IMR-90 (cell line): Measurements from ENCODE around the gene TAAR1. TPM values are rescaled to one million over a fixed set of nuclear protein-coding genes. Genes with fewer than 3 reads are reported as not detected.

Experiments
- ATAC-seq: fragments of 200-7000 bp; cut with Tn5 transposase; 2 replicates; pipeline ENCODE4 v1.9.1; 2020; ENCODE audit warnings: low read depth, mild to moderate bottlenecking, moderate library complexity
- BruUV-seq: library from RNA; stranded (reverse); fragments of 400-500 nt; replicated peaks from 2 replicates; lab custom pipeline; 2021; lab: Mats Ljungman, UMichigan
- CTCF ChIA-PET: fragments of 300-600 bp; formaldehyde crosslinking; extraction: SDS; loops from one replicate; lab custom pipeline; 2021; ENCODE audit warnings: antibody characterized with exemption; lab: Yijun Ruan, JAX
- POLR2A ChIA-PET: fragments of 300-600 bp; sonication (Branson Sonifier 250); formaldehyde crosslinking; loops from one replicate; lab custom pipeline; 2022; ENCODE audit warnings: antibody characterized with exemption; ENCODE audit not compliant: unreplicated experiment; lab: Charles Lee
- DNase-seq: peaks from one replicate; pipeline ENCODE4 v3.0.0; 2013
- H2AFZ ChIP-seq: replicated peaks from 2 replicates; pipeline ENCODE3; 2013; ENCODE audit warnings: low read length, mild to moderate bottlenecking; ENCODE audit not compliant: poor library complexity
- H2AK5ac ChIP-seq: 2 replicates; pipeline ENCODE4 v1.6.1; 2013; ENCODE audit warnings: low read depth, low read length, inconsistent platforms
- H2AK9ac ChIP-seq: replicated peaks from 2 replicates; pipeline ENCODE3; 2013; ENCODE audit warnings: mild to moderate bottlenecking, low read depth, low read length, moderate library complexity; ENCODE audit not compliant: poor library complexity
- H2BK120ac ChIP-seq: 2 replicates; pipeline ENCODE4 v1.6.1; 2013; ENCODE audit warnings: low read depth, low read length, inconsistent platforms
- H2BK15ac ChIP-seq: 3 replicates; pipeline ENCODE4 v1.6.1; 2013; ENCODE audit warnings: low read depth, low read length, inconsistent platforms
- H2BK20ac ChIP-seq: 2 replicates; pipeline ENCODE4 v1.6.1; 2013; ENCODE audit warnings: low read depth, mild to moderate bottlenecking, inconsistent platforms, low read length, moderate library complexity
- H2BK5ac ChIP-seq: 2 replicates; pipeline ENCODE4 v1.6.1; 2013; ENCODE audit warnings: mild to moderate bottlenecking, low read depth, low read length, inconsistent platforms; ENCODE audit not compliant: poor library complexity, severe bottlenecking
- H3K14ac ChIP-seq: replicated peaks from 2 replicates; pipeline ENCODE4 v1.6.1; 2013; ENCODE audit warnings: low read depth, low read length, inconsistent platforms
- H3K18ac ChIP-seq: 2 replicates; pipeline ENCODE4 v1.6.1; 2013; ENCODE audit warnings: low read depth, low read length, control low read depth
- H3K23ac ChIP-seq: 2 replicates; pipeline ENCODE4 v1.6.1; 2013; ENCODE audit warnings: low read depth, low read length, inconsistent platforms
- H3K27ac ChIP-seq: 2 replicates; pipeline ENCODE4 v1.5.1; 2013; ENCODE audit warnings: mild to moderate bottlenecking, control low read depth, low read length; ENCODE audit not compliant: insufficient read depth
- H3K27me3 ChIP-seq: 2 replicates; pipeline ENCODE4 v1.6.1; 2013; ENCODE audit warnings: low read length; ENCODE audit not compliant: control insufficient read depth, insufficient read depth
- H3K36me3 ChIP-seq: 2 replicates; pipeline ENCODE4 v1.6.1; 2013; ENCODE audit warnings: low read length, mixed read lengths; ENCODE audit not compliant: control insufficient read depth, insufficient read depth
- H3K4ac ChIP-seq: 2 replicates; pipeline ENCODE4 v1.6.1; 2013; ENCODE audit warnings: low read depth, low read length, inconsistent platforms
- H3K4me1 ChIP-seq: 2 replicates; pipeline ENCODE4 v1.6.1; 2013; ENCODE audit warnings: low read length, mixed read lengths; ENCODE audit not compliant: control insufficient read depth, insufficient read depth
- H3K4me2 ChIP-seq: 2 replicates; pipeline ENCODE4 v1.6.1; 2013; ENCODE audit warnings: low read depth, mild to moderate bottlenecking, control low read depth, low read length, moderate library complexity
- H3K4me3 ChIP-seq: 2 replicates; pipeline ENCODE4 v1.5.1; 2013; ENCODE audit warnings: low read depth, mild to moderate bottlenecking, control low read depth, low read length, moderate library complexity; ENCODE audit not compliant: insufficient read depth
- H3K56ac ChIP-seq: 2 replicates; pipeline ENCODE4 v1.6.1; 2013; ENCODE audit warnings: low read length, inconsistent platforms; ENCODE audit not compliant: insufficient read depth; ENCODE audit errors: extremely low read depth
- H3K79me1 ChIP-seq, 2 experiments: 2 replicates each; pipeline ENCODE4 v1.6.1; 2013; ENCODE audit warnings: low read length in 2 of 2, inconsistent platforms in 1 of 2, low read depth in 1 of 2
- H3K9ac ChIP-seq: 2 replicates; pipeline ENCODE4 v1.6.1; 2013; ENCODE audit warnings: low read depth, low read length, control low read depth
- H3K9me1 ChIP-seq: 2 replicates; pipeline ENCODE4 v1.6.1; 2013; ENCODE audit warnings: low read length, inconsistent platforms; ENCODE audit not compliant: insufficient read depth
- H3K9me3 ChIP-seq: 2 replicates; pipeline ENCODE4 v1.6.1; 2013; ENCODE audit warnings: low read length; ENCODE audit not compliant: control insufficient read depth, insufficient read depth
- H4K20me1 ChIP-seq: 2 replicates; pipeline ENCODE4 v1.6.1; 2013; ENCODE audit warnings: low read length, inconsistent platforms; ENCODE audit not compliant: insufficient read depth
- H4K5ac ChIP-seq: 2 replicates; pipeline ENCODE4 v1.6.1; 2013; ENCODE audit warnings: mild to moderate bottlenecking, low read depth, low read length, control low read depth
- H4K8ac ChIP-seq, 2 experiments: 2 replicates each; pipeline ENCODE4 v1.6.1; 2013; ENCODE audit warnings: low read depth in 2 of 2, low read length in 2 of 2, control low read depth in 1 of 2, inconsistent platforms in 1 of 2
- H4K91ac ChIP-seq: 2 replicates; pipeline ENCODE4 v1.6.1; 2013; ENCODE audit warnings: low read depth, low read length, inconsistent platforms; ENCODE audit not compliant: insufficient read depth
- BHLHE40 ChIP-seq: fragments of 150-350 bp; IDR thresholded peaks from 2 replicates; pipeline ENCODE4 v1.6.1; 2016; ENCODE audit warnings: mild to moderate bottlenecking, low read depth, low read length
- CEBPB ChIP-seq: IDR thresholded peaks from 2 replicates; pipeline ENCODE4 v1.6.1; 2012; ENCODE audit warnings: low read depth, low read length, improper control_type of control experiment
- CTCF ChIP-seq: conservative IDR thresholded peaks from 2 replicates; pipeline ENCODE4 v1.5.1; 2012; ENCODE audit warnings: mild to moderate bottlenecking, low read depth, low read length, improper control_type of control experiment
- ELK1 ChIP-seq: fragments of 150-350 bp; IDR thresholded peaks from 2 replicates; pipeline ENCODE4 v1.6.1; 2016; ENCODE audit warnings: low read depth, mild to moderate bottlenecking, low read length, moderate library complexity, borderline replicate concordance
- FOS ChIP-seq: fragments of 150-350 bp; IDR thresholded peaks from 2 replicates; pipeline ENCODE4 v1.6.1; 2016; ENCODE audit warnings: low read depth, low read length
- MAFK ChIP-seq: IDR thresholded peaks from 2 replicates; pipeline ENCODE4 v1.6.1; 2012; ENCODE audit warnings: low read depth, low read length, improper control_type of control experiment
- POLR2A ChIP-seq: IDR thresholded peaks from 2 replicates; pipeline ENCODE4 v1.6.1; 2012; ENCODE audit warnings: mild to moderate bottlenecking, low read depth, low read length
- RCOR1 ChIP-seq: IDR thresholded peaks from 2 replicates; pipeline ENCODE4 v1.6.1; 2012; ENCODE audit warnings: mild to moderate bottlenecking, low read length, improper control_type of control experiment; ENCODE audit not compliant: insufficient replicate concordance
- USF2 ChIP-seq: fragments of 150-350 bp; IDR thresholded peaks from 2 replicates; pipeline ENCODE4 v1.6.1; 2017; ENCODE audit warnings: mild to moderate bottlenecking, antibody characterized with exemption, low read length, low read depth
- WGBS, 2 experiments: methylation state at CpG; one replicate each; pipeline versions ENCODE4 v1.1.5 to v1.1.7; 2013; ENCODE audit warnings: missing lambda C conversion rate in 2 of 2; ENCODE audit not compliant: insufficient read length in 1 of 2; ENCODE audit errors: extremely low coverage in 2 of 2; 5-methylcytosine and 5-hydroxymethylcytosine counted together
- dilution Hi-C: fragments of 300-500 bp; cut with HindIII; formaldehyde crosslinking; loops from one replicate; pipeline ENCODE4 v1.14.3; 2018; ENCODE audit warnings: low sequenced_read_pairs; ENCODE audit not compliant: unreplicated experiment
- in situ Hi-C: fragments of 300-500 bp; cut with MboI; formaldehyde crosslinking; loops from 3 replicates; pipeline ENCODE4 v1.14.3; 2019; ENCODE audit warnings: low sequenced_read_pairs, inconsistent platforms, mixed read lengths
- intact Hi-C: fragments of 100-400 bp; cut with micrococcal nuclease; formaldehyde crosslinking; loops from 2 replicates; pipeline ENCODE4 v1.10.0; 2022
- polyA plus RNA-seq, 3 experiments: library from polyadenylated mRNA; depleted of rRNA; stranded (reverse); fragments of >200 nt; gene quantifications; 2 replicates each; pipeline ENCODE4 v1.2.3, GENCODE V29; 2012; ENCODE audit warnings: low replicate concordance in 1 of 3
- total RNA-seq: library from RNA; depleted of rRNA; stranded (reverse); fragments of >200 nt; gene quantifications from 2 replicates; pipeline ENCODE4 v1.2.3, GENCODE V29; 2012

Gene TAAR1
- total and polyA plus RNA-seq, 2 of the 4 experiments (the other 2 are of a cell fraction): not detected

- Histone ChIP-seq H3K36me3 (no peaks in the 10 kb centered on the region), H3K56ac (no peak overlapping the region), H3K27me3 (peaks cover 18% of the 10 kb centered on the region), H3K4ac (no peak overlapping the region), H3K23ac (no peak overlapping the region), H3K18ac (no peak overlapping the region), H3K9me3 (no peaks in the 10 kb centered on the region), H2BK15ac (no peak overlapping the region), H2BK20ac (no peak overlapping the region), H3K4me2 (no peak overlapping the region), H3K9me1 (no peaks in the 10 kb centered on the region), H3K9ac (no peak overlapping the region), H4K20me1 (no peaks in the 10 kb centered on the region), H3K4me3 (no peak overlapping the region), H4K5ac (no peak overlapping the region), H4K8ac (no peak overlapping the region), H2AFZ (no peak overlapping the region), H3K14ac (no peak overlapping the region), H2BK120ac (no peak overlapping the region), H4K91ac (no peak overlapping the region), H2AK5ac (no peak overlapping the region), H2AK9ac (no peak overlapping the region), H3K27ac (no peak overlapping the region), H3K79me1 (no peaks in the 10 kb centered on the region), H3K4me1 (no peaks in the 10 kb centered on the region), H2BK5ac (no peak overlapping the region)
- in situ Hi-C loops (no loop called here), intact Hi-C loops (no loop called here), dilution Hi-C loops (no loop called here)
- ATAC-seq: peak; percentile 75
- BruUV-seq: no TSS peak
- TF ChIP-seq POLR2A (no peak), ELK1 (no peak), FOS (no peak), RCOR1 (no peak), CEBPB (no peak), CTCF (no peak), USF2 (no peak), BHLHE40 (no peak), MAFK (no peak; the same call in 1 of the 2 replicates)
- DNase-seq: peak; percentile 74
- CTCF ChIA-PET: no interaction called here
- no CpG with 5 or more reads among the region's 2 CpGs for WGBS, 2 experiments
- POLR2A ChIA-PET: interaction anchor here (0.7 kb wide), 1 partner anchor 1294 kb away, joined by 4 read pairs; no protein-coding TSS in a partner anchor
Observed at GRCh38 chr6:132648356-132648755, 10.6 kb downstream of the TAAR1 start.
